ENCODE data around the gene C1orf56. TPM values are rescaled to one million over a fixed set of nuclear protein-coding genes. Genes with fewer than 3 reads are reported as not detected.
"Not testable (repeated sequence)": the region's sequence is repeated elsewhere in the genome, so short reads cannot be mapped to it uniquely, and the experiment has no call there.

The C1orf56 gene
- polyA plus RNA-seq, 3 donors, result 1.8 to 5.0 (median 3.9) TPM

GRCh38 chr1:151058692-151059091 lies 11.1 kb downstream of the C1orf56 start:
- 0 to 2% (median 1%) methylated on average over 10 of the region's 10 CpGs for WGBS, 3 donors
- H3K27ac ChIP-seq (ENCODE audit: low read depth, low read length), result peak overlapping the region; percentile 83

- WGBS, 3 donors, result 0 to 1% (median 0%) methylated on average over 49 to 58 of the region's 58 CpGs
- peak within 1 kb of the TSS; percentile 83 for H3K27ac ChIP-seq (ENCODE audit: low read depth, low read length)
Measured at GRCh38 chr1:151059109-151060006, 11.8 kb downstream of the C1orf56 start, which contains the start of gene CDC42SE1. Gene CDC42SE1 (minus strand): TSS chr1:151059622. CDS start chr1:151055730, 3,892 bp downstream.

GRCh38 chr1:151060007-151060656 lies 12.6 kb downstream of the C1orf56 start, which contains the start of gene MLLT11:
Gene MLLT11 (plus strand): TSS chr1:151060397. CDS start chr1:151067225, 6,828 bp downstream.
- WGBS, 3 donors, result 1 to 4% (median 3%) methylated on average over 15 of the region's 15 CpGs

GRCh38 chr1:151060657-151061421 lies 13.3 kb downstream of the C1orf56 start:
- no peak overlapping the region for H3K27ac ChIP-seq (ENCODE audit: low read depth, low read length)
- WGBS, 3 donors, result 64 to 69% (median 68%) methylated on average over 4 of the region's 4 CpGs

More at GRCh38 chr1:151060007-151060656, 12.6 kb downstream of the C1orf56 start, which contains the start of gene MLLT11:
- peak within 1 kb of the TSS; percentile 83 for H3K27ac ChIP-seq (ENCODE audit: low read depth, low read length)

DNA sequence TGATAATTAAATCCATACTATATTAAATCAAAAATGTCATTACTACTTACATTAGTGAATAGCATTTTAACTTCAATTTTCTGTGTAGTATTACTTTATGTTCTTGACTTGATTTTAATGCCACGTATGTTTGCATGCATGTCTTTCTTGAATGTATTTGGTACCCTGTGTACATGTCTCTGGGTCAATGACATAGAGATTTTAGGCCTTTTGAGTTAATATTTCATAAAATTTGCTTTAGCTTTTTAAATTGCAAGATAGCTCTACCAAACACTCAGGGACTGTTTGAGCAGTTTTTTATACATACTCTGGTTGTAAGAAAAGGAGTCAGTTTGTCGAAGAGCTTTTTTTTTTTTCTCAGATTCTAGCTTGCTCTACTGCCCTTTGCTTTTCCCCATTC lies 14.2 kb downstream of the C1orf56 start:
- WGBS, 3 donors, result 80 to 91% (median 86%) methylated on average over 2 of the region's 2 CpGs
- no peak overlapping the region for H3K27ac ChIP-seq (ENCODE audit: low read depth, low read length)

GRCh38 chr1:151062741-151063371 lies 15.3 kb downstream of the C1orf56 start:
- no peak overlapping the region for H3K27ac ChIP-seq (ENCODE audit: low read depth, low read length)
- WGBS, 3 donors, result 73 to 85% (median 75%) methylated on average over 3 of the region's 3 CpGs

DNA sequence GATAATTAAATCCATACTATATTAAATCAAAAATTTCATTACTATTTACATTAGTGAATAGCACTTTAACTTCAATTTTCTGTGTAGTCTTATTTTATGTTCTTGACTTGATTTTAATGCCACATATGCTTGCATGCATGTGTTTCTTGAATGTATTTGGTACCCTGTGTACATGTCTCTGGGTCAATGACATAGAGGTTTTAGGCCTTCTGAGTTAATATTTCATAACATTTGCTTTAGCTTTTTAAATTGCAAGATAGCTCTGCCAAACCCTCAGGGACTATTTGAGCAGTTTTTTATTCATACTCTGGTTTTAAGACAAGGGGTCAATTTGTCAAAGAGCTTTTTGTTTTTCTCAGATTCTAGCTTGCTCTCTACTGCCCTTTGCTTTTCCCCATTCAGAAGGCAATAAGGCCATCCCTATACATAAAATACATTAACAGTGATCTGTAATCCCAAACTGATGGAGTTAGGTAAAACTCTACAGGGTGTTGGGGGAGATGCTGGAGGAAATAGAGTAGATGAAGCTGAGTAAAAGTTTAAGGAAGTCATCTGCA lies 17.6 kb downstream of the C1orf56 start:
- no peak overlapping the region for H3K27ac ChIP-seq (ENCODE audit: low read depth, low read length)

DNA sequence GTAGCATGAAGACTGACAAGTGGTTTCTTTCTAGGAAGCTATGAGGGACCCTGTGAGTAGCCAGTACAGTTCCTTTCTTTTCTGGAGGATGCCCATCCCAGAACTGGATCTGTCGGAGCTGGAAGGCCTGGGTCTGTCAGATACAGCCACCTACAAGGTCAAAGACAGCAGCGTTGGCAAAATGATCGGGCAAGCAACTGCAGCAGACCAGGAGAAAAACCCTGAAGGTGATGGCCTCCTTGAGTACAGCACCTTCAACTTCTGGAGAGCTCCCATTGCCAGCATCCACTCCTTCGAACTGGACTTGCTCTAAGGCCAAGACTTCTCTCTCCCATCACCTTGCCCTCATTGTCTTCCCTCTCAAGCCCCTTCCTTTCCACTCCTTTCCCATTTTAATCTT lies 19.6 kb downstream of the C1orf56 start:
- WGBS, 3 donors, result 74 to 92% (median 91%) methylated on average over 4 of the region's 4 CpGs
- no peak overlapping the region for H3K27ac ChIP-seq (ENCODE audit: low read depth, low read length)

- H3K27ac ChIP-seq (ENCODE audit: low read depth, low read length), result no peak overlapping the region
- WGBS, 3 donors, result 82 to 87% (median 86%) methylated on average over 5 of the region's 5 CpGs
Measured at GRCh38 chr1:151069103-151069486, 21.5 kb downstream of the C1orf56 start.

GRCh38 chr1:151070474-151071276 lies 23.1 kb downstream of the C1orf56 start, which contains the start of gene GABPB2:
Gene GABPB2 (plus strand): TSS chr1:151070761. CDS start chr1:151088190, 17,429 bp downstream.
- WGBS, 3 donors, result 0% methylated on average over 44 to 50 of the region's 50 CpGs

DNA sequence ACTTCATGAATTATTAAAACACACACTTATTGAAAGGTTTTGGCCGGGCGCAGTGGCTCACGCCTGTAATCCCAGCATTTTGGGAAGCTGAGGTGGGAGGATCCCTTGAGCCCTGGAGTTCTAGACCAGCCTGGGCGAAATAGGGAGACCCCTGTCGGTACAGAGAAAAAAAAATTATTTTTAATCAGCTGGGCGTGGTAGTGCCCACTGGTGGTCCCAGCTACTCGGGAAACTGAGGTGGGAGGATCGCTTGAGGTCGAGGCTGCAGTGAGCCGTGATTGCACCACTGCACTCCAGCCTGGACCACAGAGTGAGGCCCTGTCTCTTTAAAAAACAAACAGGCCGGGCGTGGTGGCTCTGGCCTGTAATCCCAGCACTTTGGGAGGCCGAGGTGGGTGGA lies 24.7 kb downstream of the C1orf56 start:
- H3K27ac ChIP-seq (ENCODE audit: low read depth, low read length), result no peak overlapping the region
- 80 to 84% (median 82%) methylated on average over 13 of the region's 13 CpGs for WGBS, 3 donors

More at GRCh38 chr1:151070474-151071276, 23.1 kb downstream of the C1orf56 start, which contains the start of gene GABPB2:
- H3K27ac ChIP-seq (ENCODE audit: low read depth, low read length), result peak within 1 kb of the TSS; percentile 63

DNA sequence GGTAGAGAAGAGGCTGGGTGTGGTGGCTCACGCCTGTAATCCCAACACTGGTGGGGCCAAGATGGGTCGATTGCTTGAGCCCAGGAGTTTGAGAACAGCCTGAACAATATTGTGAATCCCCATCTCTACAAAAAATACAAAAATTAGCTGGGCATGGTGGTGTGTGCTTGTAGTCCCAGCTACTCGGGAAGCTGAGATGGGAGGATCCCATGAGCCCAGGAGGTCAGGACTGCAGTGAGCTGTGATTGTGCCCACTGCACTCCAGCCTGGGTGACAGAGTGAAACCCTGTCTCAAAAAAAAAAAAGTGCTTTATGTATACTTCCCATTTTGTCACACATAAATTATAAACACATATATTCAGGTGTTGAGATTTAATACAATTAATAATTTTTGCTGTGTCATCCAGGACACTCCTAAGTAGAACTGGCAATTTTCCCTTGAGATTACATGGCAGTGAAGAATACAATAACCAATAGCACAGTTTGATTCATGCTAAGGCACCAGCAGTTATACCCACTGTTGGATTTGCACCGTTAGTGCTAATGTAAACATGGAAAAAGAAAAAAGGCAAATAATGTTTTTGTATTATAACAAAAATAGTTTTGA lies 38.5 kb downstream of the C1orf56 start:
- no peak overlapping the region for H3K27ac ChIP-seq (ENCODE audit: low read depth, low read length)
- WGBS, 3 donors, result 67 to 82% (median 74%) methylated on average over 4 of the region's 4 CpGs

DNA sequence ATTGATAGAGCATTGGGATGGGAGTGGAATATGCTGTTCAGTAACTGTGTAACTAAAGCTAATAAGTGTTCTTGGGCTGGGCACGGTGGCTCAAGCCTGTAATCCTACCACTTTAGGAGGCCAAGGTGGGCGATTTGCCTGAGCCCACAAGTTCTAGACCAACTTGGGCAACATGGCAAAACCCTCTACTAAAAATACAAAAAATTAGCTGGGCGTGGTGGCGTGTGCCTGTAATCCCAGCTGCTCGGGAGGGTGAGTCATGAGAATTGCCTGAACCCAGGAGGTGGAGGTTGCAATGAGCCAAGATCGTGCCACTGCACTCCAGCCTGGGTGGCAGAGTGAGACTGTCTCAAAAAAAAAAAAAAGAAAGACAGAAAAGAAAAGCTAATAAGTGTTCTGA lies 49.9 kb downstream of the C1orf56 start:
- 88 to 94% (median 88%) methylated on average over 6 of the region's 6 CpGs for WGBS, 3 donors
- not testable (repeated sequence) for H3K27ac ChIP-seq (ENCODE audit: low read depth, low read length)

DNA sequence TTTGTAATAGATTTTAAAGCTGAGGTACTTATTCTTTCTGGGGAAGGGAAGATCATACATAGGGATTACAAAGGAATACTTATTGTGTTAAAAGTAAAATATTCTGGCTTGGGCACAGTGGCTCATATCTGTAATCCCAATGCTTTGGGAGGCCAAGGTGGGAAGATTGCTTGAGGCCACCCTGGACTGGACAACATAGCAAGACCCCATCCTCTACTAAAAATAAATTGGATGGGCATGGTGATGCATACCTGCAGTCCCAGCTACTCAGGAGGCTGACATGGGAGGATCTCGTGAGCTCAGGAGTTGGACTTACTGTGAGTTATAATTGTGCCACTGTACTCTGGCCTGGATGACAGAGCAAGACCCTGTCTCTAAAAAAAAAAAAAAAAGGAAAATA lies 50.6 kb downstream of the C1orf56 start:
- H3K27ac ChIP-seq (ENCODE audit: low read depth, low read length), result no peak overlapping the region
- 85 to 90% (median 89%) methylated on average over 1 of the region's 1 CpG for WGBS, 3 donors
